Ammon's horn (tissue), 1 donor: ENCODE data around the gene DHX34.
"Not testable (repeated sequence)": the region's sequence is repeated elsewhere in the genome, so short reads cannot be mapped to it uniquely, and the experiment has no call there.

Experiments
- DNase-seq: peaks from one replicate; pipeline ENCODE4 v3.0.0-alpha.2; 2016; ENCODE audit warnings: low spot score

DHX34 gene

DNA sequence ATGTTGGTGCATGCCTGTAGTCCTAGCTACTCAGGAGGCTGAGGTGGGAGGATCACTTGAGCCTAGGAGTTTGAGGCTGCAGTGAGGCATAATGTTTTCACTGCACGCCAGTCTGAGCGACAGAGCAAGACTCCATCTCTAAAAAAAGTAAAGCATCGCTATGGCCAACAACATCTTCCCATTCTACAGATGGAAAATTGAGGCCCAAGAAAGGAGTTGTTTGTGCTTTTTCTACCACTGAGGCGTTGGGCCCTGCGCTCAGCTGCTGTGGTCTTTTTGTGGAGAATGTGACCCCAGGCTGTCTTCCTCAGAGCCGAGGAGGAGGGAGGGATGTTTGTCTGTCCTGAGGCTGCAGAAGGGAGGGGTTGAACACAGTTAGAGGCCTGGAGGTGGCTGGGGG, 17.6 kb upstream of the DHX34 start:
- no peak for DNase-seq

DNA sequence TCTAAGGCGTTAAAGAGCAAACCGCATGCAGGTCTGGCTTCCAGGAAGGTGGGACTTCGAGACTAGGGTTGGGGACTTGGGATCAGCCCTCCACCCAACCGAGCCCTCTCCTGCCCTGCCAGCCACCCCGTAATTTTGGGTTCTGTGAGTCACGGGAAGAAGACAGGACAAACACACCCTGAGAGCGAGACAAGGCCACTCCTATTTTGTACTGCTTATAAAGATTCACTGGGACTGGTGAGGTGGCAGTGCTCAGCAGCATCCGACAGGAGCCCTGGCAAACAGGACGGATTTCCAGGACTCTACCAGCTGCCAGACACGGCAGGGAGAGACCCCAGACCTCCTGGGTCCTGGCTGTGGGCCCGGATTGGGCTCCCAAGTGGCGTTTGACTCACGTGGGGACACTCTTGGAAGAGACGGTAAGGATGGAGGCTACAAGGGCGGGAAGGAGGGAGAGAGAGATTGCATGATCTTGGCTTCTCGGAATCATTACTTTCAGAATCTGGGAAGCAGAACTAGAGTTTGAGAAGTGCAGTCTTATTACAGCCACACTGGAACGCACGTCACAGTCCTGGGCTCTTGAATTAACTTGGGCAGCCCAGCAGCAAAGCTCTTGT, 17.1 kb upstream of the DHX34 start, which contains the start of gene C5AR2:
Gene C5AR2 (plus strand): TSS at position 245 of the 617 bp plus-strand sequence. CDS start 8,625 bp downstream, outside the sequence.
- peak; percentile 54 for DNase-seq

DNA sequence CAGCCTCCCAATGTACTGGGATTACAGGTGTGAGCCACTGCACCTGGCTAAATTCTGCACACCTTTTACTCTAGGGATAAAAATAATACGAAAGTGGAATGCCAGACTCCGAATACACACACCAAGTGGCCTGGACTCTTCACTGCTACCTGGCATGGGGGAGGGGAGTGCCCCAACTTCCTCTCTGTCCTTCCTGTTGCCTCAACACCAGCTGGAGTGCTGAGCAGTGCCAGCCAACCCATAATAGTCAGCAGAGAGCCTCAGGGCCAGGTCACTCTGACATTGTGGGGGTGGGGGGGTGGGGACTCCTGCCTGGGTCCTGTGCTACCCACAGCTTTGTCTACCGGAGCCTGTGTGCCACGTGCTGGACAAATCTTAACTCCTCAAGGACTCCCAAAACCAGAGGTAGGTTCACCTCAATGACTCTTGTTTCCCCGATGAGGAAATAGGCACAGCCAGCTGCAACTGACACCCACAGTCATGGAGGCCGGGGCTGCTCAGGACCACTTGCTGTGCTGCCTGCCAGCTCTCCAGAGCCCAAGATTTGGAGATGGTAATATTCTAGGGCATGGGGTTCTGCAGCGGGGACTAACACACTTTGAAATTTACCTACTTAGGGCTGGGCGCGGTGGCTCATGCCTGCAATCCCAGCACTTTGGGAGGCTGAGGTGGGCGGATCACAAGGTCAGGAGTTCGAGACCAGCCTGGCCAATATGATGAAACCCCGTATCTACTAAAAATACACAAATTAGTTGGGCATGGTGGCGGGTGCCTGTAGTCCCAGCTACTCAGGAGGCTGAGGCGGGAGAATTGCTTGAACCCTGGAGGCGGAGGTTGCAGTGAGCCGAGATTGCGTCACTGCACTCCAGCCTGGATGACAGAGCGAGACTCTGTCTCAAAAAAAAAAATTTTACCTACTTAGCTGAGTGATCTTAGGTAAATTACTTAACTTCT, 12.1 kb upstream of the DHX34 start:
- peak; percentile 68 for DNase-seq

DNA sequence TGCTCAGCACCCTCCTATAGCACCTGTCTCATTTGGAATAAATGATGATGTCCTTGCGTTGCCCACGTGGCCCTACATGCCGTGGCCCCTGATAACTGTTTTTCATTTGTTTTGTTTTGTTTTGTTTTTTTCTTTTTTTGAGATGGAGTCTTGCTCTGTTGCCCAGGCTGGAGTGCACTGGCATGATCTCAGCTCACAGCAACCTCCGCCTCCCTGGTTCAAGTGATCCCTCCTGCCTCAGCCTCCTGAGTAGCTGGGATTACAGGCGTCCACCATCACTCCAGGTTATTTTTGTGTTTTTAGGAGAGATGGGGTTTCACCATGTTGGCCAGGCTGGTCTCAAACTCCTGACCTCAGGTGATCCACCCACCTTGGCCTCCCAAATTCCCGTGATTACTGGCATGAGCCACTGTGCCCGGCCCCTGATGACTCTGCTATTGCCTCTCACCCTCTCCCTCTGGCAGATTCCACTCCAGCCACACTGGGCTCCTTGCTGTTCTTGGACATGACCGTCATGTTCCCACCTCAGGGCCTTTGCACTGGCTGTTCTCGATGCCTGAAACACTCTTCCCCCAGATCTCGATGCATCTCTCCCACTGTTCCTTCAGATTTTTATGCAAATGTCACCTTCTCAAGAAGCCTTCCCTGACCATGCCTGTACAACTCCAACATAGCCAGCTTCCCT, 9.8 kb upstream of the DHX34 start:
- no peak for DNase-seq

DNA sequence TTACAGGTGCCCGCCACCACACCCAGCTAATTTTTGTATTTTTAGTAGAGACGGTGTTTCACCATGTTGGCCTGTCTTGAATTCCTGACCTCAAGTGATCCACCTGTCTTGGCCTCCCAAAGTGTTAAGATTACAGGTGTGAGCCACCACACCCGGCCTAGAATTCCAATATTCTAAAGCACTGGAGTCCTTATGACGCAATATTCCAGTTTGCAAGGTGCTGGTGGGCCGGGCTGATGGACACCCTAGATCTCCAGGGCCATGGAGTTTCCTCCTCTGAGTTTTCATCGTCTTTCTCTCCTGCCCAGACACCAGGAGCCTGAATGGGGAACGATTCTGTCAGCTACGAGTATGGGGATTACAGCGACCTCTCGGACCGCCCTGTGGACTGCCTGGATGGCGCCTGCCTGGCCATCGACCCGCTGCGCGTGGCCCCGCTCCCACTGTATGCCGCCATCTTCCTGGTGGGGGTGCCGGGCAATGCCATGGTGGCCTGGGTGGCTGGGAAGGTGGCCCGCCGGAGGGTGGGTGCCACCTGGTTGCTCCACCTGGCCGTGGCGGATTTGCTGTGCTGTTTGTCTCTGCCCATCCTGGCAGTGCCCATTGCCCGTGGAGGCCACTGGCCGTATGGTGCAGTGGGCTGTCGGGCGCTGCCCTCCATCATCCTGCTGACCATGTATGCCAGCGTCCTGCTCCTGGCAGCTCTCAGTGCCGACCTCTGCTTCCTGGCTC, 8.5 kb upstream of the DHX34 start:
- no peak for DNase-seq

DNA sequence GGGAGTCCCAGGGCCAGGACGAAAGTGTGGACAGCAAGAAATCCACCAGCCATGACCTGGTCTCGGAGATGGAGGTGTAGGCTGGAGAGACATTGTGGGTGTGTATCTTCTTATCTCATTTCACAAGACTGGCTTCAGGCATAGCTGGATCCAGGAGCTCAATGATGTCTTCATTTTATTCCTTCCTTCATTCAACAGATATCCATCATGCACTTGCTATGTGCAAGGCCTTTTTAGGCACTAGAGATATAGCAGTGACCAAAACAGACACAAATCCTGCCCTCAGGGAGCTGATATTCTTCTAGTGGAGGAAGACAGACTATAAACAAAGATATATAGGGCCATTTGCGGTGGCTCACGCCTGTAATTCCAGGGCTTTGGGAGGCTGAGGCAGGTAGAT, 7.4 kb upstream of the DHX34 start:
- DNase-seq = no peak

DNA sequence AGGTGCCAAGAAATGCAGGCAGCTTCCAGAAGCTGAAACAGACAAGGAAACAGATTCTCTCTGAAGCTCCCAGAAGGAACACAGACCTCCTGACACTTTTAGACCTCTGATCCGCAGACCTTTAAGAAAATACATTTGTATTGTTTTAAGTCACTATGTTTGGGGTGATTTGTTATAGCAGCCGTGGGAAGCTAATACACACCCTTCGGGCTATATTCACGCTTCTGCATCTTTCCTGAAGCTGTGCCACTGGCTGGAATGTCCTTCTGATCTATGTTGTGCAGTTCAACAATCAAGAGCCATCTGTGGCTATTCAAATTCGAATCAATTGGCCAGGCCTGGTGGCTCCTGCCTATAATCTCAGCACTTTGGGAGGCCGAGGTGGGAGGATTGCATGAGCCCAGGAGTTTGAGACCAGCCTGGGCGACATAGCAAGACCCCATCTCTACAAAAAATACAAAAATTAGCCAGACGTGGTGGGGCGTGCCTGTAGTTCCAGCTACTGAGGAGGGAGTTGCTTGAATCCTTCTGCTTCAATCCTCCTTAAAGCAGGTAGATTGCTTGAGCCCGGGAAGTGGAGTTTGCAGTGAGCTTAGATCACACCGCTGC, 5.8 kb upstream of the DHX34 start:
- no peak for DNase-seq

DNA sequence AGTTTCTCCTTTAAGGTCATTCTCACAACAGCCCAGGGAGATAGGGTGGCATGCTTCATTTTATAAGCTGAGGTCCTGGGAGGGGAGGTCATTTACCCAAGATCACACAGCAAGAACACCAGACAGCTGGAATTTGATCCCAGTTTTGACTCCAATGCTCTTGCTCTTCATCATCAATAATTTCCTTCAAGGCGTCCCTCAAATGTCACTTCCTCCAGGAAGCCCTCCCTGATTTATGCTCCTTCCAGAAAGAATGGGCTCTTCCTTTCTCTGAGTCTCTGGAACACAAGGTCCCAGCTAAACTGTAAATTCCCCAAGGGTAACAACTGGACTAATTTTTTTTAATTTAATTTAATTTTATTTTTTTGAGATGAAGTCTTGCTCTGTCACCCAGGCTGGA, 4.7 kb upstream of the DHX34 start:
- no peak for DNase-seq

DNA sequence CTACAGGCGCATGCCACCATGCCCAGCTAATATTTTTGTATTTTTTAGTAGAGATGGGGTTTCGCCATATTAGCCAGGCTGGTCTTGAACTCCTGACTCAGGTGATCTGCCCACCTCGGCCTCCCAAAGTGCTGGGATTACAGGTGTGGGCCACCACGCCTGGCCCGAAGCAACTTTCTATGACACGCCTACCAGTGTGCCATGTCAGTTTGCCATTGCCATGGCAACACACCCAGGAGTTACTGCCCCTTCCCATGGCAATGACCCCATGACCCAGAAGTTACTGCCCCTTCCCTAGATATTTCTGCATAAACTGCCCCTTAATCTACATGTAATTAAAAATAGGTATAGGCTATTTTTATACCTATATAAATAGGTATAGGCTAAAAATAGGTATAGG, 3.1 kb upstream of the DHX34 start:
- DNase-seq = not testable (repeated sequence)

DNA sequence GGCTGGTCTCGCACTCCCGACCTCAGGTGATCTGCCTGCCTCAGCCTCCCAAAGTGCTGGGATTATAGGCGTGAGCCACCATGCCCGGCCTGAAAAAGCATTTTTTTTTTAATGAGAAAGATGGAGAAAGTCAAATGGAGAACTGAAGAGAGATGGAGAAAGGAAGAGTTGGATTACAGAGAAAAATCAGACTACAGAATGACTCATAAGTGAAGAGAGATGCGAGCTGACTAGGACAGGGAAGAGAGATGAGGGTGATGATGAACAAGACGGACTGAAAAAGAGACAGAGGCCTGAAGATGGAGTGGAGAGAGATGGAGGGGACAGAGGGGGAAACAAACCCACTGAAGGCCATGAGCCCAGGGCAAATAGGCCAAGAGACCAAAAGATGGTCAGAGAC, 1.5 kb downstream of the DHX34 start:
- DNase-seq = no peak

DNA sequence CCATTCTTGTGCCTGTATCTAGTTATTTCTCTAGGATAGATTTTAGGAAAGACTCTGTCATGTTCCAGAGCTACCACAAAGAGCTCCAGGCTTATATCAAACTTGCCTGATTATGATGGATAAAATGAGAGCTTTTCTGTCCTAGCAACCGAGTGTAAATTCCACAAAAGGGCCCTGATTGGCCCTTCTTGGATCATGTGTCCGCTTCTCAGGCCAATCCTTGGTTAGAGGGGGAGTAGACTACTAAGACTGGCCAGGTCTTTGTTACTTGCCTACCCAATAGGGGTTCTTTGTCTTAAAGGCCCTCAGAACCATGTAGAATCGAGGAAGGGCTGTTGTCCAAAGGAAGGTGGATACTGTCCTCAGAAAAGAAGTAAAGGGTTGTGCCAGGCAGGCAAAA, 2.4 kb downstream of the DHX34 start:
- DNase-seq = peak; percentile 55

DNA sequence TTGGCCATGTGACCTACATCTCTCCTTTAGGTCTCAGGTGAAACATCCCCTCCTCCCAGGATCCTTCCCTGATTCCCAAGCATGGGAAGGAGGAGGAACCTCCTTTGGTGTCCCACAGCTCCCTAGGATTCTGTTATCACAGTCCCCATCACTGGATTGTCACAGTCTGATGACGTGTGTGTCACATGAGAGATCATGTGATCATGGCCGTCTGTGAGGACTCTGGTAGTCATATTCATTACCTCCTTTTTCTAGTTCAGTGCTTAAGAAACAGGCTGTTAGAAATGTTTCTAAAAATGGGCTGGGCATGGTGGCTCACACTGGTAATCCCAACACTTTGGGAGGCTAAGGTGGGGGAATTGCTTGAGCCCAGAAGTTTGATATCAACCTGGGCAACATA, 3.0 kb downstream of the DHX34 start:
- DNase-seq = no peak

DNA sequence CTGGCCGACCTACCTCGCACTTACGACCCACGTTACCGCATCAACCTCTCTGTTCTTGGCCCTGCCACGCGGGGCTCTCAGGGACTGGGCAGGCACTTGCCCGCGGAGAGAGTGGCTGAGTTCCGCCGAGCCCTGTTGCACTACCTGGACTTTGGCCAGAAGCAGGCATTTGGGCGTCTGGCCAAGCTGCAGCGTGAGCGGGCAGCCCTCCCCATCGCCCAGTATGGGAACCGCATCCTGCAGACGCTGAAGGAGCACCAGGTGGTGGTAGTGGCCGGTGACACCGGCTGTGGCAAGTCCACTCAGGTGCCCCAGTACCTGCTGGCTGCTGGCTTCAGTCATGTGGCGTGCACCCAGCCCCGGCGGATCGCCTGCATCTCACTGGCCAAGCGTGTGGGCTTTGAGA, 4.2 kb downstream of the DHX34 start:
- no peak for DNase-seq

DNA sequence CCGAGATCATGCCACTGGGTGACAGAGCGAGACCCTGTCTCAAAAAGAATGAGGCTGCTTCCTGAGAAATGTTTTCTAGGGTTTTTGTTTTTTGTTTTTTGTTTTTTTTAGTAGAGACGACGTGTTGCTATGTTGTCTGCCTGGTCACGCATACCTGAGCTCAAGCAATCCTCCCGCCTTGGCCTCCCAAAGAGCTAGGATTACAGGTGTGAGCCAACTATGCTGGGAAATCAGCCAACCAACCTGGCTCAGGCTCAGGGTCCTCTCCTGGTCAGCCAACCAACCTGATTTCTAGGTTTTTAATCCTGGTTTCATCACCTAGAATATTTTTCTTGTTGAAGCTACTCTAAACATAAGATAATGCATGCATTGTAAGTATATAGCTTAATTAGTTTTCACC, 7.8 kb downstream of the DHX34 start:
- DNase-seq = no peak

DNA sequence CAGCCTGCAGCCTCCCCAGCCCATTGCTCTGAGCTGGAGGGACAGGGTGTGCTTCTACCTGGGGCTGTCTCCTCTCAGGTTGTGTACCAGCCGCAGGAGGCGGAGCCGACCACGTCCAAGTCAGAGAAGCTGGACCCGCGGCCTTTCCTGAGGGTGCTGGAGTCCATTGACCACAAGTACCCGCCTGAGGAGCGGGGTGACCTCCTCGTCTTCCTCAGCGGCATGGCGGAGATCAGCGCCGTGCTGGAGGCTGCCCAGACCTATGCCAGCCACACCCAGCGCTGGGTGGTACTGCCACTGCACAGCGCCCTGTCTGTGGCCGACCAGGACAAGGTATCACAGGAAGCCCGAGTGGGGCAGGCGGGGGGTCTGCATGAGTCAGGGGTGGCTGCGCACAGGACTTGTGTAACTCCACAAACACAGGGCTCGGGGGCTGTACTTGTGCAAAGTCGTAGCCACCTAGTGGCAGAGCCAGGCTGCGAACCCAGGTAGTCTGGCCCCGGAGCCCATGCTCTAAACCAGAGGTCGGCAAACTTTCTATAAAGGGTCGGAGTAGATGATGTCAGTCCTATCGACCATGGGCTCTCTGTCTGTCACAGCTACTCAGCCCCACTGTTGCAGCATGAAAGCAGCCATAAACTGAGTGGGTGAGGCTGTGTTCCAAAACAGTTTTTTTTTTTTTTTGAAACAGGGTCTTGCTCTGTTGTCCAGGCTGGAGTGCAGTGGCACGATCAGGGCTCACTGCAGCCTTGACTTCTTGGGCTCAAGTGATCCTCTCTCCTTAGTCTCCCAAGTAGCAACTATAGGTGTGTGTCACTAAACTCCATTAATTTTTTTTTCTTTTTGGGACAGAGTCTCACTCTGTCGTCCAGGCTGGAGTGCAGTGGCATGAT, 8.9 kb downstream of the DHX34 start:
- no peak for DNase-seq

DNA sequence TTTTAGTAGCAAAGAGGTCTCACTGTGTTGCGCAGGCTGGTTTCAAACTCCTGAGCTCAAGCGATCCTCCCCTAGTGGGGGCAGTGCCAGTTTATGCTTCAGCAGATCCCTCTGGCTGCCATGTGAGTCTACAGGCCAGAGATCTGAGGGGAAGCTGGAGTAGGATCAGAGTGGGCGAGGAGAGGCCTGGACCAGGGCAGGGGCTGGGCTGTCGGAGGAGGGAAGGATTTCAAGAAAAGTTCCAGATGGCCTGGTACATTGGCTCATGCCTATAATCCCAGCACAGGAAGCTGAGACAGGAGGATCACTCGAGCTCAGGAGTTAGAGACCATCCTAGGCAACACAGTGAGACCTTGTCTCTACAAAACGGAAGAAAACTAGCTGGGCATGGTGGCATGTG, 9.8 kb downstream of the DHX34 start:
- no peak for DNase-seq

DNA sequence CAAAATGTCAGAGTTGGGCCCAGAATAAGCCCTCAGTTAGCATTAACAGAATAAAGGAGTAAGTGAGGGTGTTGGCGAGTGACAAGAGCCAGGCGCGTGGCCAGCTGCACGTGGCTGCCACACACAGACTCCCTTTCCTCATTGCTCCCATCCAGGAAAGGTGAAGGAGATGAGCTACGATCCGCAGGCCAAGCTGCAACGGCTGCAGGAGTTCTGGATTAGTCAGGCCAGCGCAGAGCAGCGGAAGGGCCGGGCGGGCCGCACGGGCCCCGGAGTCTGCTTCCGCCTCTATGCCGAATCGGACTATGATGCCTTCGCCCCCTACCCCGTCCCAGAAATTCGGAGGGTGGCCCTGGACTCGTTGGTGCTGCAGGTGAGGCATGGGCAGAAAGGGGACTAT, 13.2 kb downstream of the DHX34 start:
- DNase-seq = no peak

DNA sequence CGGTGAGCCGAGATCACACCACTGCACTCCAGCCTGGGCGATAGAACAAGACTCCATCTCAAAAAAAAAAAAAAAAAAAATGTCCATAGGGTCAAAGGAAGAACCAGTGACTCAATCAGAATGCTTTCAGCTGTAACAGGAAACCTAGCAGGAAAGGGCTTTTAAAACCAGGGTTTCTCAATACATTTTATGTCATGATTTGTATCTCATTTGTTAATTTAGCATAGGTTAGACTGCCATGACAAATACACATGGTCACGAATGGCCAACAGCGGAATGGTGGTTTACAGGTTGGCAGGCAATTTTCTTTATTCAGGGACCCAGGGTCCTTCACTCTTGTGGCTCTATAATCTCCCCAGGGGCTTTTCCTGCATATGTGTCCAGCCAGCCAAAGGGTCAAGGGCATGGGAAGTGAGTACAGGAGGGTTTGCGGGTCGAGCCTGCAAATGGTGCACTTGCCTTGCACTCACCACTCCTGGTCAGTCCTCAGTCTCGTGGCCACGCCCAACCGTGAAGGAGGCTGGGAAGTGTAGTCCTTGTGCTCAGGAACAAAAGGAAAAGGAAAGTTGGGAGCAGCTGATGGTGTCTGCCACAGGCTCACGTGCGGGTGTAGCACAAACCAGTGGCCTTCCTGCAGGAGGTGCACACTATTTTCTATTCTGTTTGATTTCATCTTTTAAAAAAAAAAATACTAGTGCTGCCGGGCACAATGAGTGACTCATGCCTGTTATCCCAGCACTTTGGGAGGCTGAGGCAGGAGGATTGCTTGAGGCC, 14.8 kb downstream of the DHX34 start:
- no peak for DNase-seq

DNA sequence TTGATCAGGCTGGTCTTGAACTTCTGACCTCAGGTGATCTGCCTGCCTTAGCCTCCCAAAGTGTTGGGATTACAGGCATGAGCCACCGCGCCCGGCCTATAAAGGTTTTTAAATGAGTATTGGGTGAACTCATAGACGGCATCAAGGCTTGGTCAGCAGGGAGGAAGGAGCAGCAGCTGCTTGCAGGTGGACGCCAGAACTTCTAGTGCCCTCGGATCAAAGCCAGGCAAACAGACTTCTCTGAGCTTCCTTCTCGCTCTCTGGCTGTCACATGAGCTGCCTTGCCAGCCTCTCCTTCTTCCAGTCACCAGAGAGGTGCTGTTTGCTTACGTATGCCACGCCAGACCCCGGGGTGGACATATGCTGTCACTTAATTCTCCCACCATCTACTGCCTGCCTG, 16.3 kb downstream of the DHX34 start:
- not testable (repeated sequence) for DNase-seq

DNA sequence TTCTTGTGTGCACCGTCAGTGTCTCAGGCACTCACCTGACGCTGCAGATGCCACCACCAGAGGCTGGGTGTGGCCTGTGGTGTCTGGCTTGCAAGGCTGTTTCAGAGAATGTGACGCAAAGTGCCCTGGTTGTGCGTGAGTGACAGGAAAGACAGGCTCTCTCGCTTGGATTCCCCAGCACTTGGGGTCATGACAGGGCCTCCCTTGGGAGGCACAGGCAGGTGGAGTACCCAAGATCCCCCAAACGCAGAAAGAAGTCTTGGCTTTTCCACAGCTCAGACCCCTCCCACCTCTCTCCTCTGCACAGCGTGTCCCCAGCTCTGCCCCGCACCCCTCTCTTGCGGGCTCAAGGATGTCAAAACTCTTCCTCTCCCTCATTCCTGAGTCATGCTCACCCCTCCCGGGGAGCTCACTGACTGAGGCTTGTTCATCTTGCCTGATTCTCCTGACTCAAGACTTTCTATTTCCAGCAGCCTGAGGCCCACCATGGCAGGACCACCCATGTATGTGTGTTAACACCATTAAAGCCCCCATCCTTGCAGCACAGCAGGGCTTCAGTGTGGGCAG, 21.0 kb downstream of the DHX34 start:
- DNase-seq = no peak
